ENCODE data around the gene GRPEL1. TPM values are rescaled to one million over a fixed set of nuclear protein-coding genes. Genes with fewer than 3 reads are reported as not detected.

The GRPEL1 gene
- total and polyA plus RNA-seq, 8 donors = 7.7 to 15.6 (median 11.3) TPM

DNA sequence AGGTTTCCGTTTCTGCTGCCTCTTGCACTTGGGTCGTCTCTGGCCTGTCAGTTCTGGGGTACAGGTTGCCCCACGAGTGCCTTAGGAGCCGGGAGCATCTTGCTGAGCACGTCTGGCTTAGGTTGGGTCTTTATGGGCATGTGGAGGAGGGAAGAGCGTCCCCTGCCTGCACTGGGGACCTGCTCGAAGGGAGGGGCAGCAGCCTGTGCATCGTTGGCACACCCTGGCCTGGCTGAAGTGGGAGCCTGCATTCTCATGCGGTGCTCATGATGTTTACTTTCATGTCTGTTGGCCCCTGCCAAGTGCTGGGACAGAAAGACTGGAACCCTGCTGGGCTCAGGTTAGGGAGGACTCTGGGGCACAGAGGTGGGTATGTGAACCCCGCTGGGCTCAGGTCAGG is 48.5 kb downstream of the GRPEL1 start:
- ATAC-seq = no peak
- Histone ChIP-seq H3K4me1 (no peaks in the 10 kb centered on the region), H3K4me3 (no peak overlapping the region), H3K27me3 (no peaks in the 10 kb centered on the region), H3K27ac (no peak overlapping the region), H3K36me3 (peaks cover 0 to 31% (median 0%) of the 10 kb centered on the region in 3 donors), H3K9me3 (no peaks in the 10 kb centered on the region)
- 86 to 95% methylated on average over 10 of the region's 10 CpGs for WGBS, 2 donors
- intact Hi-C loops (cut with DNase I) = no loop called here
- no peak for DNase-seq
- no peak for TF ChIP-seq CTCF (IDR thresholded peaks at IDR 0.05)
- no peak for FAIRE-seq

DNA sequence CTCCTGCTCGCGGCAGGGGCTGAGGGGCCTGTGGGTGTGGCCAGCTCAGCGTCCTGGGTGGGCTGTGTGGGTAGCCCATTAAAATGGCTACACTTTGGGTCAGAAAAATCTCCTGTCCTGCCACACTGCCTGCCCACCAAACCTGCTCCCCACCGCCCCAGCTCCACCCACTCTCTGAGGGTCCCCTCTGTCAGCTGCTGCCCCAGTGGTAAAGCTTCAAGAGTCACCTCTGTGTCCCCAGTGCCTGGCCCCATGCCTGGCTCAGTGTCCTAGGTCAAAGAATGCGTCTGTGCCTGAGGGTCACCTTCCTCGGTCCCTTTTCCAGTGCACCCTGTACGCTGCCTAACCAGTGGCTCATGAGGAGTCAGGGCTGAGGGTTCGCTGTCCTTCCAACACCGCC is 49.6 kb downstream of the GRPEL1 start:
- no peaks in the 10 kb centered on the region for H3K9me3 ChIP-seq
- no peak overlapping the region for H3K4me3 ChIP-seq
- H3K36me3 ChIP-seq = peaks cover 0 to 31% (median 0%) of the 10 kb centered on the region in 3 donors
- no peak overlapping the region for H3K27ac ChIP-seq
- H3K4me1 ChIP-seq = no peaks in the 10 kb centered on the region
- DNase-seq (no peak), FAIRE-seq (no peak), ATAC-seq (no peak)
- 93 to 99% methylated on average over 9 of the region's 9 CpGs for WGBS, 2 donors
- intact Hi-C loops (cut with DNase I) = no loop called here
- TF ChIP-seq CTCF (IDR thresholded peaks at IDR 0.05) = no peak
- no peaks in the 10 kb centered on the region for H3K27me3 ChIP-seq

- H3K36me3 ChIP-seq = peaks cover 0 to 31% (median 0%) of the 10 kb centered on the region in 3 donors
- H3K4me3 ChIP-seq = no peak overlapping the region
- no peak for FAIRE-seq
- intact Hi-C loops (cut with DNase I) = no loop called here
- DNase-seq = peak in 1 of 6 donors; percentile 6
- no peak overlapping the region for H3K27ac ChIP-seq
- H3K4me1 ChIP-seq = no peaks in the 10 kb centered on the region
- ATAC-seq = no peak
- H3K27me3 ChIP-seq = no peaks in the 10 kb centered on the region
- TF ChIP-seq CTCF (IDR thresholded peaks at IDR 0.05) = no peak
- 91 to 97% methylated on average over 6 of the region's 6 CpGs for WGBS, 2 donors
- no peaks in the 10 kb centered on the region for H3K9me3 ChIP-seq
These were observed 50.3 kb downstream of the GRPEL1 start for GRCh38 chr4:7017446-7018048.

GRCh38 chr4:7016512-7016911 is 51.4 kb downstream of the GRPEL1 start:
- no peak overlapping the region for H3K4me3 ChIP-seq
- no peak for DNase-seq
- no peaks in the 10 kb centered on the region for H3K27me3 ChIP-seq
- no peaks in the 10 kb centered on the region for H3K4me1 ChIP-seq
- H3K9me3 ChIP-seq = no peaks in the 10 kb centered on the region
- no peak overlapping the region for H3K27ac ChIP-seq
- 87 to 95% methylated on average over 6 of the region's 6 CpGs for WGBS, 2 donors
- intact Hi-C loops (cut with DNase I) = no loop called here
- no peak for ATAC-seq
- H3K36me3 ChIP-seq = peaks cover 0 to 23% (median 0%) of the 10 kb centered on the region in 3 donors
- no peak for TF ChIP-seq CTCF (IDR thresholded peaks at IDR 0.05)
- no peak for FAIRE-seq

- H3K27me3 ChIP-seq = no peaks in the 10 kb centered on the region
- no peak for TF ChIP-seq CTCF (IDR thresholded peaks at IDR 0.05)
- intact Hi-C loops (cut with DNase I) = no loop called here
- peak in 1 of 6 donors; percentile 40 for DNase-seq
- no peaks in the 10 kb centered on the region for H3K4me1 ChIP-seq
- H3K9me3 ChIP-seq = no peaks in the 10 kb centered on the region
- ATAC-seq = no peak
- WGBS, 2 donors = 77 to 82% methylated on average over 11 of the region's 11 CpGs
- no peak overlapping the region for H3K4me3 ChIP-seq
- peaks cover 0 to 19% (median 0%) of the 10 kb centered on the region in 3 donors for H3K36me3 ChIP-seq
- FAIRE-seq = no peak
- no peak overlapping the region for H3K27ac ChIP-seq
These were observed 51.8 kb downstream of the GRPEL1 start for GRCh38 chr4:7016086-7016485.
